Hypothalamus (tissue), 51 donors: ENCODE measurements around the gene FASTKD1.
A peak's percentile ranks its signal among the peaks of the same experiment; 100 is the strongest.
"Not testable (repeated sequence)": the region's sequence is repeated elsewhere in the genome, so short reads cannot be mapped to it uniquely, and the experiment has no call there.

Experiments used
- DNase-seq, 51 donors: peaks; one replicate each; lab custom pipeline; 2025; lab: John Stamatoyannopoulos, UW

FASTKD1 gene

GRCh38 chr2:169573160-169573973 is at the start of gene FASTKD1:
TSS of gene FASTKD1 (minus strand) at chr2:169573865. CDS start at chr2:169572029, 1,836 bp downstream.
- peak; percentile 41 to 94 (median 83) for DNase-seq

- no peak for DNase-seq
These were observed 49.6 kb upstream of the FASTKD1 start for GRCh38 chr2:169623235-169623634.

GRCh38 chr2:169620509-169620908 is 46.8 kb upstream of the FASTKD1 start:
- DNase-seq = no peak

GRCh38 chr2:169619946-169620345 is 46.3 kb upstream of the FASTKD1 start:
- DNase-seq = no peak

- DNase-seq = not testable (repeated sequence)
These were observed 42.3 kb upstream of the FASTKD1 start for GRCh38 chr2:169615982-169616381.

GRCh38 chr2:169613876-169614275 is 40.2 kb upstream of the FASTKD1 start:
- DNase-seq = no peak

GRCh38 chr2:169609264-169609663 is 35.6 kb upstream of the FASTKD1 start:
- no peak for DNase-seq

GRCh38 chr2:169599568-169599967 is 25.9 kb upstream of the FASTKD1 start:
- DNase-seq = no peak

- no peak for DNase-seq
These were observed 25.3 kb upstream of the FASTKD1 start for GRCh38 chr2:169598982-169599381.

GRCh38 chr2:169596546-169596945 is 22.9 kb upstream of the FASTKD1 start:
- not testable (repeated sequence) for DNase-seq

GRCh38 chr2:169590804-169591203 is 17.1 kb upstream of the FASTKD1 start:
- DNase-seq = no peak

GRCh38 chr2:169585673-169586072 is 12.0 kb upstream of the FASTKD1 start:
- DNase-seq = no peak

GRCh38 chr2:169584005-169584877 is 10.6 kb upstream of the FASTKD1 start, which contains the start of gene PPIG:
TSS of gene PPIG (plus strand) at chr2:169584351. CDS start at chr2:169604042, 19,691 bp downstream.
- peak; percentile 55 to 96 (median 82) for DNase-seq

- no peak for DNase-seq
These were observed 9.9 kb upstream of the FASTKD1 start for GRCh38 chr2:169583518-169583917.

- not testable (repeated sequence) for DNase-seq
These were observed 9.0 kb upstream of the FASTKD1 start for GRCh38 chr2:169582552-169583266.

- no peak for DNase-seq
These were observed 5.4 kb upstream of the FASTKD1 start for GRCh38 chr2:169579044-169579443.

GRCh38 chr2:169575264-169575663 is 1.6 kb upstream of the FASTKD1 start:
- not testable (repeated sequence) for DNase-seq

- not testable (repeated sequence) for DNase-seq
These were observed 874 bp upstream of the FASTKD1 start for GRCh38 chr2:169574539-169574938.

GRCh38 chr2:169573974-169574299 is 272 bp upstream of the FASTKD1 start:
- DNase-seq = no peak

GRCh38 chr2:169572821-169573159 is 875 bp downstream of the FASTKD1 start:
- no peak for DNase-seq

GRCh38 chr2:169572189-169572588 is 1.5 kb downstream of the FASTKD1 start:
- no peak for DNase-seq
